Left ventricle myocardium inferior (tissue), 1 donor: ENCODE results near the gene TCHHL1. TPM values are rescaled to one million over a fixed set of nuclear protein-coding genes. Genes with fewer than 3 reads are reported as not detected.

Experiments
- DNase-seq: peaks from one replicate; pipeline ENCODE4 v3.0.0-alpha.2; 2020
- H3K27ac ChIP-seq: fragments of 200-600 bp; replicated peaks from 2 replicates; pipeline ENCODE4 v1.8.0; 2021
- H3K27me3 ChIP-seq: fragments of 200-600 bp; 2 replicates; pipeline ENCODE4 v1.8.0; 2021; ENCODE audit warnings: low read depth
- H3K36me3 ChIP-seq: fragments of 200-600 bp; 2 replicates; pipeline ENCODE4 v1.8.0; 2021
- H3K4me1 ChIP-seq: fragments of 200-600 bp; 2 replicates; pipeline ENCODE4 v1.8.0; 2021
- H3K4me3 ChIP-seq: fragments of 200-600 bp; 2 replicates; pipeline ENCODE4 v1.8.0; 2021; ENCODE audit warnings: mild to moderate bottlenecking, moderate library complexity
- H3K9me3 ChIP-seq: fragments of 200-600 bp; replicated peaks from 2 replicates; pipeline ENCODE4 v1.8.0; 2021
- CTCF ChIP-seq: fragments of 200-600 bp; IDR thresholded peaks from 2 replicates; pipeline ENCODE4 v1.8.0; 2021; ENCODE audit warnings: antibody characterized with exemption, mild to moderate bottlenecking, borderline replicate concordance
- intact Hi-C: fragments of 100-400 bp; cut with micrococcal nuclease; formaldehyde crosslinking; loops from one replicate; pipeline ENCODE4 v1.11.0; 2022
- long read RNA-seq: library from polyadenylated mRNA; unstranded; transcript quantifications from one replicate; pipeline ENCODE4 v2.0.0, GENCODE V29; 2021
- total RNA-seq: library from RNA; stranded (reverse); fragmentation: NEBNext Ultra II Directional; extraction: Animal tissue kit (Norgen Biotek cat#: 25700); gene quantifications from one replicate; pipeline ENCODE4 v1.2.1, GENCODE V29; 2021
- donor health status: DM: no; HTN: yes; CAD: no; lungs with severe emphysema.

The TCHHL1 gene
- total RNA-seq = not detected
- long read RNA-seq = 0 reads

DNA sequence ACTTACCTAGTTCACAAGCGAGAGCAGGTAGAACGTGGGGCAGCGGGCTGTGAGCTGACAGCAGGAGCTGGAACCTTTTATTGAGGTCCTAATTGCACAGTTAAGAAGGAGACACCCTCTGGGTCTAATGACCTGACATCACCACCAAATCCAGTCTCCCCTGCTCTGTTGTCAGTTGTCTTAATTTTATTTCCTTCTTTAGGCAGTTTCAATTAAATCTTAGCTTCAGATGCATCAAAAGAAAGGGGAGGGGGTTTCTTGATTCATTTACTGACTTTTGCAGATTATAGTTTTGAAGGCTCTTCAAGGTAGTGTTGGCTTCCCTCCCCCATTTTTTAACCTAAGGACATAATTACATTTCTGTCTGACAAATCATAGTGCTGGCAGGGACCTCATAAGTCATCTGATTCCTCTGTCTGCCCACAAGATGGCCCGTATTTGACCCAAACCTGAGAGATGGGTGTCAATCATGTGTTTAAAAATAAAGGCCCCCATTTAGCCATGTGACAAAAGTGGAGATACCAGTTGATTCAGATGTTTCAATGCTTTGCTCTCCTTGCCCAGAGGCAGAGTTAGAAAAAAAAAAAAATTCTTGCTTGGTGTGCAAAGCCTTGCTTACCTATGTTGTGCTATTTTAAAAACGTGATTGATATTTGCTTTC is at the start of gene TCHHL1:
Gene TCHHL1, minus strand, starts transcription at position 51 of the 661 bp plus-strand sequence. CDS start 921 bp downstream, outside the sequence.
- TF ChIP-seq CTCF = no peak
- H3K27me3 ChIP-seq = peaks cover 60% of the 10 kb centered on the region
- H3K9me3 ChIP-seq = peaks cover 21% of the 10 kb centered on the region
- no peak for DNase-seq
- H3K36me3 ChIP-seq = no peaks in the 10 kb centered on the region
- intact Hi-C loops = no loop called here
- H3K4me1 ChIP-seq = no peaks in the 10 kb centered on the region
- no peak within 1 kb of the TSS for H3K27ac ChIP-seq
- no peak within 1 kb of the TSS for H3K4me3 ChIP-seq

DNA sequence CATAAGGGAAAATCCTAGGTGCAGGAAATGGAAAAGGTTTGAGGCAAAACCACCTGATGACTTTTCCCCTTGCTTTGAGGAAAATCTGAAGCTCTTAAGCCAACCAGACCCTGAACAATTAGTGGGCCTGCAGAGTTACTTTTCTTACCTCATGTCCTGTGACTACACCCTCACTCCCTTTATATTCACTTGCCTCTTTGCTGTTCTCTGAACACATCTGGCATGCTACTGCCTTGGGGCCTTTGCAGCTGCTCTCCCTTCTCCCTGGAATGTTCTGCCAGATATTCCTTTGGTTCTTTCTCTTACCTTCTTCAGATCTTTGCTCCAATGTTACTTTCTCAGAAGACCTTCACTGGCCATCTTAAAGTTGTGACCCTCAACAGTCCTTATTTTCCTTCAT is 48.4 kb upstream of the TCHHL1 start:
- intact Hi-C loops = no loop called here
- Histone ChIP-seq H3K9me3 (peaks cover 25% of the 10 kb centered on the region), H3K36me3 (no peaks in the 10 kb centered on the region), H3K27me3 (peaks cover 45% of the 10 kb centered on the region), H3K27ac (no peak overlapping the region), H3K4me1 (no peaks in the 10 kb centered on the region), H3K4me3 (no peak overlapping the region)
- no peak for DNase-seq
- TF ChIP-seq CTCF = no peak

DNA sequence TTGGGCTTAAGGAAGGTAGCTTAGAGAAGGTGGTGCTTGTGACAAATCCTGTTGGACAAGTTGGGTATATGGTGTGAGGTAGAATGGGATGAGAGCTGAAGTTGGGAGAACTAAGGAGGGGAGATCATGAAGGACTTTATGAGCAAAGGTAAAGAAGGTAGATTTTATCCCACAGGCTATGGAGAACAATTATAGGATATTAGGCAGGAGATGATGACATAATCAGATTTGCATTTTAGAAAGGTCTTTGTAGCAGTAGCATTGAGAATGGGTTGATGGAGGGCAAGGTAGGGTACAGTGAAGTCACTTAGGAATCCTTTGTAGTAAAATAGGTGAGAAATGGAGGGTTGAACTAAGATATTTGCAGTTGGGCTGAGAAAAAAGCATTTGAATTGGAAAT is 41.3 kb upstream of the TCHHL1 start:
- Histone ChIP-seq H3K4me1 (no peaks in the 10 kb centered on the region), H3K36me3 (no peaks in the 10 kb centered on the region), H3K27ac (no peak overlapping the region), H3K27me3 (peaks cover 72% of the 10 kb centered on the region), H3K9me3 (peaks cover 33% of the 10 kb centered on the region), H3K4me3 (no peak overlapping the region)
- no peak for DNase-seq
- intact Hi-C loops = no loop called here
- TF ChIP-seq CTCF = no peak

GRCh38 chr1:152127673-152128072 is 38.8 kb upstream of the TCHHL1 start:
- H3K36me3 ChIP-seq = no peaks in the 10 kb centered on the region
- H3K27ac ChIP-seq = no peak overlapping the region
- intact Hi-C loops = no loop called here
- no peaks in the 10 kb centered on the region for H3K4me1 ChIP-seq
- DNase-seq = no peak
- TF ChIP-seq CTCF = no peak
- peaks cover 13% of the 10 kb centered on the region for H3K9me3 ChIP-seq
- H3K4me3 ChIP-seq = no peak overlapping the region
- peaks cover 90% of the 10 kb centered on the region for H3K27me3 ChIP-seq

DNA sequence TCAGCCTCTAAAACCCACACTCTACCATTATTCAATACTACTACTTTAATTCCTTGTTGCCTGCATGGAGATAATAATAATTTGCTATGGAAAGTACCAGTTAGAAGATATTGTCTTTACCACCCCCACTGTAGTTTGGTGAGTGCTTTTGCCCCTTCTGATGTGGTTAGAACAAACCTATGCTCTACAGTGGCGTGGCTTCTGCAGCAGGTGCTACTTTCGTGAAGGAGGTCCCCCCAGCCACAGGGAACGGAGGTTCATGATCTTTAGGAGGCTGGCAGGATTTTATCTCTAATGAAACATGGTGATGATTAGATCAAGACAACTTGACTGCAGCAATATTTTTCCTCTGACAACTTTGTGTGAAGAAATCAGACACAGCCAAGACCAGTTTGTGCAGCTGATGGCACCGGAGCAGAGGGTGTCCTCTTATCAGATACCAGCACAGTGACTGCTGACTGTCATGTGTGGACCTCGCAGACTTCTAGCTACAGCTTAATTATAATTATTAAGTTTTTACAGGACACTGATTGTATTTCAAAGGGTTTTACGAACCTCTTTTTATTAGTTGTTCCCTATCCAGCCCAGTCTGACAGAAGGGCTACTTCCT is 37.1 kb upstream of the TCHHL1 start:
- DNase-seq = no peak

More for the DNA sequence above, 37.1 kb upstream of the TCHHL1 start:
- Histone ChIP-seq H3K4me1 (no peaks in the 10 kb centered on the region), H3K4me3 (no peak overlapping the region), H3K27ac (no peak overlapping the region), H3K36me3 (no peaks in the 10 kb centered on the region), H3K9me3 (no peaks in the 10 kb centered on the region), H3K27me3 (peaks cover 90% of the 10 kb centered on the region)
- intact Hi-C loops = no loop called here
- TF ChIP-seq CTCF = no peak
